ENCODE measurements around the gene PRKCA.

GRCh38 chr17:66634193-66634592 lies 331.8 kb downstream of the PRKCA start:
- TF ChIP-seq, protein P1, sequence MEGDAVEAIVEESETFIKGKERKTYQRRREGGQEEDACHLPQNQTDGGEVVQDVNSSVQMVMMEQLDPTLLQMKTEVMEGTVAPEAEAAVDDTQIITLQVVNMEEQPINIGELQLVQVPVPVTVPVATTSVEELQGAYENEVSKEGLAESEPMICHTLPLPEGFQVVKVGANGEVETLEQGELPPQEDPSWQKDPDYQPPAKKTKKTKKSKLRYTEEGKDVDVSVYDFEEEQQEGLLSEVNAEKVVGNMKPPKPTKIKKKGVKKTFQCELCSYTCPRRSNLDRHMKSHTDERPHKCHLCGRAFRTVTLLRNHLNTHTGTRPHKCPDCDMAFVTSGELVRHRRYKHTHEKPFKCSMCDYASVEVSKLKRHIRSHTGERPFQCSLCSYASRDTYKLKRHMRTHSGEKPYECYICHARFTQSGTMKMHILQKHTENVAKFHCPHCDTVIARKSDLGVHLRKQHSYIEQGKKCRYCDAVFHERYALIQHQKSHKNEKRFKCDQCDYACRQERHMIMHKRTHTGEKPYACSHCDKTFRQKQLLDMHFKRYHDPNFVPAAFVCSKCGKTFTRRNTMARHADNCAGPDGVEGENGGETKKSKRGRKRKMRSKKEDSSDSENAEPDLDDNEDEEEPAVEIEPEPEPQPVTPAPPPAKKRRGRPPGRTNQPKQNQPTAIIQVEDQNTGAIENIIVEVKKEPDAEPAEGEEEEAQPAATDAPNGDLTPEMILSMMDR (conservative IDR thresholded peaks at IDR 0.05; ENCODE audit: low read length) = no peak
- TF ChIP-seq EZH2phosphoT487 (IDR thresholded peaks at IDR 0.05; ENCODE audit: borderline replicate concordance) = no peak
